ENCODE measurements around the gene SH3GLB1. TPM values are rescaled to one million over a fixed set of nuclear protein-coding genes. Genes with fewer than 3 reads are reported as not detected.
A peak's percentile ranks its signal among the peaks of the same experiment; 100 is the strongest.

SH3GLB1 gene
- total and polyA plus RNA-seq, 2 of the 4 experiments (the other 2 are of a cell fraction), result 22.2 to 36.5 TPM

DNA sequence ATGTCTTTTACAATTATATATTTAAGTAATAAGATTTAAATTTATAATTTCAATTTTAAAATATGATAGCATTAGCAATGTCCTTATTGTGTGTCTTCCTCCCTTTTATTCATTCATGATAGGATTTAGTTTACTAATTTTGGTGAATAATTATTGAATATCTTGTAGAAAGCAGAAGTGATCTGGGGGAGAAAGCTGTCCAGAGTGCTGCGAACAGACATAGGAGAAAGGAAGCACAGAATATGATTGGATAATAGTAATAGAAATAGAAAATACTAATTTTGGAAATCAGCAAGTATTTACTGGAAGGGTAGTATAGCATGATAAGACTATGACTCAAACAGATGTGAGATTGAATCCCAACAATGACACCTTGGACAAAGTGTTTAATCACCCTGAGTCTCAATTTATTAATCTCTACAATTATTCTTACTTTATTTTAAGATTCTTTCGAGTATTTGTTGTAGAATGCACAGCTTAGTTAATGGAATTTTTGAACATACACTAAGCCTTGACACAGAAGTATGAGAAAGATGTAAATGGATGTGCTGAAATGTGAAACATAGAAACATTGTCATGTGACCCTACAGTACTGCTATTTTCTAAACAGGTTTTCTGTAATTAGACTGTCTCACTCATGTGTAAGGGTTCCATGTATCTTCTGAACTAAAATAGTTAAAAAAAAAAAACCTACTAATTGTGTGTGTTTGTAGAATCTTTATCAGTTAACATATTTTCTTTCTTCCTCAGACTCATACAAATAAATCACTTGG is 7.9 kb downstream of the SH3GLB1 start (continued):
- no peak for TF ChIP-seq RCOR1 (IDR thresholded peaks at IDR 0.05; ENCODE audit: insufficient replicate concordance, low read length)

DNA sequence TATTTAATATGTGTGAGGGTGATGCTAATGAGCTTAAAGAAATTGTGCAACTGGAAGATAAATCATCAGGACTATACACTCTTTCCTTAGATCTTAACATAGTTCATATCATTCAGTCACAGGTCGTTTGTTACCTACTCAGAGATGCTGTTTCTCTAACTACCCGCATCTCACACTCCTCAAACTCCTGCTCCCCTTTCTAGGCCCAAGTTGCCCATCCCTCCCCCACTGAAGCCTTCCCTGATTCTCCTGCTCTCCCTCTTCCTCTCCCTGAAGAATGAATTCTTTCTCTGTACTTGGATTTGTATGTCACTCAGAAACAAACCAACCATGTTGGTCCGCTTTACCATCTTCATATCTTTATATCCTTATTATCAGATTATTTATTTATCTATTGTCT is 9.1 kb downstream of the SH3GLB1 start:
- no peak overlapping the region for H2BK20ac ChIP-seq (ENCODE audit: low read depth, low read length)
- no peak overlapping the region for H3K4me2 ChIP-seq (ENCODE audit: low read depth, low read length)
- H4K8ac ChIP-seq (ENCODE audit: low read depth in 2 of 2, low read length in 2 of 2), result no peak overlapping the region
- POLR2A ChIA-PET (ENCODE audit: unreplicated experiment), result interaction anchor here (0.5 kb wide), 1 partner anchor 9 kb away, joined by 3 read pairs; the partner anchor contains the start of gene SH3GLB1
- no peak overlapping the region; the same call in 1 of the 2 replicates for H3K14ac ChIP-seq (replicated peaks; ENCODE audit: low read depth, low read length)
- H4K5ac ChIP-seq (ENCODE audit: low read depth, low read length), result no peak overlapping the region
- no peak overlapping the region for H2AK5ac ChIP-seq (ENCODE audit: low read depth, low read length)
- no CpG with 5 or more reads among the region's 3 CpGs for WGBS, 2 experiments (ENCODE audit: extremely low coverage in 2 of 2, insufficient read length in 1 of 2)
- no peak overlapping the region for H3K18ac ChIP-seq (ENCODE audit: low read depth, low read length)
- H3K9ac ChIP-seq (ENCODE audit: low read depth, low read length), result no peak overlapping the region
- no peaks in the 10 kb centered on the region for H3K9me1 ChIP-seq (ENCODE audit: insufficient read depth, low read length)
- DNase-seq (no peak), ATAC-seq (ENCODE audit: low read depth) (no peak)
- in situ Hi-C loops (cut with MboI; ENCODE audit: low sequenced_read_pairs), result loop anchor here (25.0 kb wide), 1 partner anchor 1001 kb away; the partner anchor contains the start of gene ZNHIT6
- H3K27me3 ChIP-seq (ENCODE audit: control insufficient read depth, insufficient read depth, low read length), result no peaks in the 10 kb centered on the region
- no peak overlapping the region for H3K4ac ChIP-seq (ENCODE audit: low read depth, low read length)
- no peak overlapping the region for H3K4me3 ChIP-seq (ENCODE audit: insufficient read depth, low read depth, low read length)
- peaks cover 7% of the 10 kb centered on the region for H3K4me1 ChIP-seq (ENCODE audit: control insufficient read depth, insufficient read depth, low read length)
- no peaks in the 10 kb centered on the region for H3K9me3 ChIP-seq (ENCODE audit: control insufficient read depth, insufficient read depth, low read length)
- H3K23ac ChIP-seq (ENCODE audit: low read depth, low read length), result peak overlapping the region; percentile 52; the same call in 1 of the 2 replicates
- H2AK9ac ChIP-seq (replicated peaks; ENCODE audit: low read depth, low read length, poor library complexity), result no peak overlapping the region
- no peak overlapping the region for H4K91ac ChIP-seq (ENCODE audit: insufficient read depth, low read depth, low read length)
- H3K56ac ChIP-seq (ENCODE audit: extremely low read depth, insufficient read depth, low read length), result no peak overlapping the region
- H3K36me3 ChIP-seq (ENCODE audit: control insufficient read depth, insufficient read depth, low read length), result peaks cover 9% of the 10 kb centered on the region; the same call in 1 of the 2 replicates
- dilution Hi-C loops (cut with HindIII; ENCODE audit: low sequenced_read_pairs, unreplicated experiment), result no loop called here
- BruUV-seq (replicated peaks), result no TSS peak
- no peak overlapping the region for H2AFZ ChIP-seq (replicated peaks; ENCODE audit: low read length, poor library complexity)
- H3K27ac ChIP-seq (ENCODE audit: insufficient read depth, low read length), result no peak overlapping the region
- H4K20me1 ChIP-seq (ENCODE audit: insufficient read depth, low read length), result peaks cover 67% of the 10 kb centered on the region
- intact Hi-C loops (cut with micrococcal nuclease), result no loop called here
- H3K79me1 ChIP-seq (ENCODE audit: low read depth in 1 of 2, low read length in 2 of 2), result peaks cover 0 to 35% of the 10 kb centered on the region in 2 experiments; a peak in 3 of 4 replicates
- CTCF ChIA-PET, result interaction anchor here (1.4 to 1.5 kb wide), 2 partner anchors 9 kb away, joined by 3 to 5 read pairs; no protein-coding TSS in a partner anchor
- H2BK5ac ChIP-seq (ENCODE audit: low read depth, low read length, poor library complexity, severe bottlenecking), result no peak overlapping the region
- H2BK120ac ChIP-seq (ENCODE audit: low read depth, low read length), result no peak overlapping the region
- H2BK15ac ChIP-seq (ENCODE audit: low read depth, low read length), result no peak overlapping the region
- TF ChIP-seq, protein P1, sequence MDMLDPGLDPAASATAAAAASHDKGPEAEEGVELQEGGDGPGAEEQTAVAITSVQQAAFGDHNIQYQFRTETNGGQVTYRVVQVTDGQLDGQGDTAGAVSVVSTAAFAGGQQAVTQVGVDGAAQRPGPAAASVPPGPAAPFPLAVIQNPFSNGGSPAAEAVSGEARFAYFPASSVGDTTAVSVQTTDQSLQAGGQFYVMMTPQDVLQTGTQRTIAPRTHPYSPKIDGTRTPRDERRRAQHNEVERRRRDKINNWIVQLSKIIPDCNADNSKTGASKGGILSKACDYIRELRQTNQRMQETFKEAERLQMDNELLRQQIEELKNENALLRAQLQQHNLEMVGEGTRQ (IDR thresholded peaks at IDR 0.05; ENCODE audit: low read depth, low read length), result no peak
- no peak for TF ChIP-seq MAZ (IDR thresholded peaks at IDR 0.05; ENCODE audit: borderline replicate concordance, low read depth, low read length)
- TF ChIP-seq RAD21 (IDR thresholded peaks at IDR 0.05; ENCODE audit: low read length), result no peak
- TF ChIP-seq MAFK (IDR thresholded peaks at IDR 0.05; ENCODE audit: low read depth, low read length), result no peak
- TF ChIP-seq BHLHE40 (IDR thresholded peaks at IDR 0.05; ENCODE audit: low read depth, low read length), result no peak
- no peak for TF ChIP-seq FOS (IDR thresholded peaks at IDR 0.05; ENCODE audit: low read depth, low read length)
- TF ChIP-seq CEBPB (IDR thresholded peaks at IDR 0.05; ENCODE audit: low read depth, low read length), result no peak
- no peak for TF ChIP-seq NFE2L2 (IDR thresholded peaks at IDR 0.05; ENCODE audit: low read depth, low read length)
- no peak for TF ChIP-seq CHD1 (IDR thresholded peaks at IDR 0.05; ENCODE audit: low read depth, low read length)
- TF ChIP-seq SMC3 (IDR thresholded peaks at IDR 0.05; ENCODE audit: low read depth, low read length), result no peak
- TF ChIP-seq ELK1 (IDR thresholded peaks at IDR 0.05; ENCODE audit: borderline replicate concordance, low read depth, low read length), result no peak
- TF ChIP-seq POLR2A (IDR thresholded peaks at IDR 0.05; ENCODE audit: low read depth, low read length), result no peak
- no peak for TF ChIP-seq RCOR1 (IDR thresholded peaks at IDR 0.05; ENCODE audit: insufficient replicate concordance, low read length)
- TF ChIP-seq MXI1 (IDR thresholded peaks at IDR 0.05; ENCODE audit: borderline replicate concordance, low read depth, low read length), result no peak
